Measurements from ENCODE around the gene ZMYM2.

ZMYM2 gene

DNA sequence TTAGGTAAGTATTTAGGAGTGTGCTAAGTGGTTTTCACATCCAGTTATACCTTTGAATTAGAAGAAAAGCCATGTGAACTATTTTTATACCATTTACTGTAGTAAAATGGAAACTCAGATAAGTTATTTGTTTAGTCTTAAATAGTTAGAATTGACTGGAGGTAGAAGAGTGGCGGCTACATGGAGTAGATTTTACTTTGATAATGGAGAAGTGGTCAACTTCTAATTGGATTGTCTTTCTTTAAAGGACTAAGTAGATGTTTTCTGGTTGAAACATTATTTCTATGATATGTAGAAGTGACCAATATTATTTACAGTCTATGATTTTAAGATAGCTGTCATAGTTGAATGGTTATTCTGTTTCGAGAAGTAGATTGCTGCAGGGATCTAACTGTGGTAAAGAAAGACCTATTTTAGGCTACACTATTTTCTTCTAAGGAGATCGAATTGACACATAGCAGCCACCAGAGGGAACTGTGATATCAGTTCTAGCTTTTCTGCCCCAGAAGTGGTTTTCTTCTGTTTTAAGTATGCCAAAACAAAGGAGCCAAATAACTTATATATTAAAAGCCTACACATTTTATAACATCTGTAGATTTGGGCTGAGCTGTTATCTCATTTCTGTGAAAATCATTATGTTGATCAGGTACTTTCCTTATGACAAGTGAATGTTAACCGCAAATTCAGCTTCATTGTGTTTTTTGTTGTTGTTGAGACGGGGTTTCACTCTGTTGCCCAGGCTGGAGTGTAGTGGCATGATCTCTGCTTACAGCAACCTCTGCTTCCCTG lies 26.1 kb downstream of the ZMYM2 start:
- Histone ChIP-seq H3K4me1 (ENCODE audit: control insufficient read depth, insufficient read depth, low read length, unreplicated experiment) (peaks cover 9% of the 10 kb centered on the region), H3K27ac (ENCODE audit: low read depth, low read length) (no peak overlapping the region), H2AFZ (ENCODE audit: low read length, unreplicated experiment) (no peak overlapping the region), H3K36me3 (ENCODE audit: insufficient read depth, low read length) (peaks cover 4% of the 10 kb centered on the region), H3K27me3 (ENCODE audit: insufficient read depth, low read length) (no peaks in the 10 kb centered on the region), H3K4me3 (ENCODE audit: low read depth, low read length) (no peak overlapping the region), H3K79me2 (ENCODE audit: control insufficient read depth, insufficient read depth, low read length, unreplicated experiment) (peaks cover 63% of the 10 kb centered on the region)

DNA sequence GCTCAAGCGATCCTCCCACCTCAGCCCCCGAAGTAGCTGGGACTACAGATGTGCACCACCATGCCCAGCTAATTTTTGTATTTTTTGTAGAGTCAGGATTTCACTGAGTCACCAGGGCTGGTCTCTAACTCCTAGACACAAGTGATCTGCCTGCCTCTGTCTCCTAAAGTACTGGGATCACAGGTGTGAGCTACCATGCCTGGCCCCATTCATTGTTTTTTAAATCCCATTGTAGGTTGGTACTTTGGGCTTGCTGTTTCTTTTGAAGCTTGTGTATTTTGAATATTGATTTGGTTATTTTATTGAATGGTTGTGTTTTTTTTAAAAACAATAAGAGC lies 26.7 kb downstream of the ZMYM2 start:
- H3K4me3 ChIP-seq (ENCODE audit: low read depth, low read length), result no peak overlapping the region
- no peaks in the 10 kb centered on the region for H3K27me3 ChIP-seq (ENCODE audit: insufficient read depth, low read length)
- peaks cover 3% of the 10 kb centered on the region; the same call in 1 of the 2 replicates for H3K36me3 ChIP-seq (ENCODE audit: insufficient read depth, low read length)
- no peak overlapping the region for H3K27ac ChIP-seq (ENCODE audit: low read depth, low read length)
- no peak overlapping the region for H2AFZ ChIP-seq (ENCODE audit: low read length, unreplicated experiment)
- peaks cover 9% of the 10 kb centered on the region for H3K4me1 ChIP-seq (ENCODE audit: control insufficient read depth, insufficient read depth, low read length, unreplicated experiment)
- peaks cover 66% of the 10 kb centered on the region for H3K79me2 ChIP-seq (ENCODE audit: control insufficient read depth, insufficient read depth, low read length, unreplicated experiment)

DNA sequence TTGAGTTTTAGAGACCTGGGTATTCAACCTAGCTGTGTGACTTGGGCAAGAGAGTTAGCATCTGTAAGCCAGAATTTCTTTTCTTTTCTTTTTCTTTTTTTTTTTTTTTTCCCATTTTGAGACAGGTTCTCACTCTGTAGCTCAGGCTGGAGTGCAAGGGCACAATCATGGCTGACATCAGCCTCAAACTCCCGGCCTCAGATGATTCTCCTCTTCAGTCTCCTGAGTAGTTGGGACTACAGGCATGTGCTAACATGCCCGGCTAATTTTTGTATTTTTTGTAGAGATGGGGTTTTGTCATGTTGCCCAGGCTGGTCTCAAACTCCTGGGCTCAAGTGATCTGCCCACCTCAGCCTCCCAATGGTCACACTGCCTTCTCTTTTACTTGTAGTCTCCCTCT lies 33.0 kb downstream of the ZMYM2 start:
- Histone ChIP-seq H3K36me3 (ENCODE audit: insufficient read depth, low read length) (peaks cover 10% of the 10 kb centered on the region; the same call in 1 of the 2 replicates), H3K4me3 (ENCODE audit: low read depth, low read length) (no peak overlapping the region), H3K79me2 (ENCODE audit: control insufficient read depth, insufficient read depth, low read length, unreplicated experiment) (peaks cover 42% of the 10 kb centered on the region), H3K27ac (ENCODE audit: low read depth, low read length) (no peak overlapping the region), H2AFZ (ENCODE audit: low read length, unreplicated experiment) (no peak overlapping the region), H3K4me1 (ENCODE audit: control insufficient read depth, insufficient read depth, low read length, unreplicated experiment) (no peaks in the 10 kb centered on the region), H3K27me3 (ENCODE audit: insufficient read depth, low read length) (no peaks in the 10 kb centered on the region)

DNA sequence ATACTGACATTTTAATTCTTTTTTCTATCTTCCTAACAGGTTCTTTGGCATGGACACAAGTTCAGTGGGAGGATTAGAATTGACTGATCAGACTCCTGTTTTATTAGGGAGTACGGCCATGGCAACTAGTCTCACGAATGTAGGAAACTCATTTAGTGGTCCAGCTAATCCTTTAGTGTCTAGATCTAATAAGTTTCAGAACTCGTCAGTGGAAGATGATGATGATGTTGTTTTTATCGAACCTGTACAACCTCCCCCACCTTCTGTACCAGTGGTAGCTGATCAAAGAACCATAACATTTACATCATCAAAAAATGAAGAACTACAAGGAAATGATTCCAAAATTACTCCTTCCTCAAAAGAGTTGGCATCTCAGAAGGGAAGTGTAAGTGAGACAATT lies 34.5 kb downstream of the ZMYM2 start:
- Histone ChIP-seq H3K27ac (ENCODE audit: low read depth, low read length) (no peak overlapping the region), H2AFZ (ENCODE audit: low read length, unreplicated experiment) (no peak overlapping the region), H3K27me3 (ENCODE audit: insufficient read depth, low read length) (no peaks in the 10 kb centered on the region), H3K79me2 (ENCODE audit: control insufficient read depth, insufficient read depth, low read length, unreplicated experiment) (peaks cover 49% of the 10 kb centered on the region), H3K4me3 (ENCODE audit: low read depth, low read length) (no peak overlapping the region), H3K36me3 (ENCODE audit: insufficient read depth, low read length) (peaks cover 10% of the 10 kb centered on the region; the same call in 1 of the 2 replicates), H3K4me1 (ENCODE audit: control insufficient read depth, insufficient read depth, low read length, unreplicated experiment) (no peaks in the 10 kb centered on the region)

DNA sequence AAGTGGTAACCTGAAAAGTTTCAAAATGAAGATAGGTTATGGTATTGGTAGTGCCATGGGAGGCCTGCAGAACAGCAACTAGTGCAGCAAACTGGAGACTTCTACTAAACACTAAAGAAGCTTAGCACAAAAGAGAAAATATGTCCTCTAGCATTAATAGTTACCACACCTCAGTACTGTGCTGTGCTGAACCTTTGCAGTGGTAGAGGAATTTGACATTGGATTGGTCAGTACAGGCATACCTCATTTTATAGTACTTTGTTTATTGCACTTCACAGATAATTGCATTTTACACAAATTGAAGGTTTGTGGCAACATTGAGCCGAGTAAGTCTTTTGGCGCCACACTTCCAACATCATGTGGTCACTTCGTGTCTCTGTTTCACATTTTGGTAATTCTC lies 40.4 kb downstream of the ZMYM2 start:
- Histone ChIP-seq H3K36me3 (ENCODE audit: insufficient read depth, low read length) (peaks cover 2% of the 10 kb centered on the region; the same call in 1 of the 2 replicates), H3K79me2 (ENCODE audit: control insufficient read depth, insufficient read depth, low read length, unreplicated experiment) (peaks cover 37% of the 10 kb centered on the region), H3K27ac (ENCODE audit: low read depth, low read length) (no peak overlapping the region), H3K4me3 (ENCODE audit: low read depth, low read length) (no peak overlapping the region), H3K27me3 (ENCODE audit: insufficient read depth, low read length) (no peaks in the 10 kb centered on the region), H2AFZ (ENCODE audit: low read length, unreplicated experiment) (no peak overlapping the region), H3K4me1 (ENCODE audit: control insufficient read depth, insufficient read depth, low read length, unreplicated experiment) (no peaks in the 10 kb centered on the region)

DNA sequence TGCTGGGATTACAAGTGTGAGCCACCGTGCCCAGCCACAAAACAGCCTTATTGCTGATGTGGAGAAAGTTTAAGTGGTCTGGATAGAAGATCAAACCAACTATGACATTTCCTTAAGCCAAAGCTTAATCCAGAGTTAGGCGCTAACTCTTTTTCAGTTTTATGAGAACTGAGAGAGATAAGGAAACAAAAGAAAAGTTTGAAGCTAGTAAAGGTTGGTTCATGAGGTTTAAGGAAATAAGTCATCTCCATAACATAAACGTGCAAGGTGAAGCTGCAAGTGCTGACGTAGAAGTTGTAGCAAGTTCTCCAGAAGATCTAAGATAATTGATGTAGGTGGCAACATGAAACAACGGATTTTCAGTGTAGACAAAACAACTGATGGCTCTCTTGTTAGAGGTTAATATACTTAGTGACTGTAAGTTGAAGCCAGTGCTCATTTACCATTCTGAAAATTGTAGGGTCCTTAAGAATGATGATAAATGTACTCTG lies 41.6 kb downstream of the ZMYM2 start:
- peaks cover 11% of the 10 kb centered on the region; the same call in 1 of the 2 replicates for H3K36me3 ChIP-seq (ENCODE audit: insufficient read depth, low read length)
- H3K27me3 ChIP-seq (ENCODE audit: insufficient read depth, low read length), result no peaks in the 10 kb centered on the region
- H3K4me1 ChIP-seq (ENCODE audit: control insufficient read depth, insufficient read depth, low read length, unreplicated experiment), result no peaks in the 10 kb centered on the region
- no peak overlapping the region for H2AFZ ChIP-seq (ENCODE audit: low read length, unreplicated experiment)
- H3K79me2 ChIP-seq (ENCODE audit: control insufficient read depth, insufficient read depth, low read length, unreplicated experiment), result peaks cover 37% of the 10 kb centered on the region
- no peak overlapping the region for H3K4me3 ChIP-seq (ENCODE audit: low read depth, low read length)
- no peak overlapping the region for H3K27ac ChIP-seq (ENCODE audit: low read depth, low read length)

DNA sequence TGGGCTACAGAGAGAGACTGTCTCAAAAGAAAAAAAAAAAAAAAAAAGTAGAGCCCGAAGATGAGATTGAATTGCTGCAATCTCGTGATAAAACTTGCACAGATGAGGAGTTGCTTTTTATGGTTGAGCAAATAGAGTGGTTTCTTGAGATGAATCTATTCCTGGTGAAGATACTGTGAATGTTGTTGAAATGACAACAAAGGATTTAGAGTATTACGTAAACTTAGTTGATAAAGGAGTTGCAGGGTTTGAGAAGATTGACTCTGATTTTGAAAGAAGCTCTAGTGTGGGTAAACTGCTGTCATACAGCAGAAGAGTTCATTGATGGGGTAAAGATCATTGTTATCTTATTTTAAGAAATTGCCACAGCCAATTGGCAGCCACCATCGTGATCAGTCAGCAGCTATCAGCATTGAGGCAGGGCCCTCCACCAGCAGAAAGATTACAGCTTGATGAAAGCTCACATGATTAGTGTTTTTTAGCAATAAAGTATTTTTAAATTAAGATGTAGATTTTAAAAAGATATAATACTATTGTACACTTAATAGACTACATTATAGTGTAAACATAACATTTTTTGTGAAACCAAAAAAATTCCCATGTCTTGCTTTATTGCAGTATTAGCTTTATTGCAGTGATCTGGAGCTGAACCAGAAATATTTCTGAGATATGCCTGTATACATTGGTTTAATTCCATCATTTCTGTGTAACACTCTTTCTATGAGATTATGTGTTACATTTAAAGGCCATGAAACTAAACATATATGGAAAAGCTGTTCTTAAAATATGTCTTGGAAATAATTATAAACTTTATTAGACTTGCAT lies 43.1 kb downstream of the ZMYM2 start:
- Histone ChIP-seq H3K27ac (ENCODE audit: low read depth, low read length) (no peak overlapping the region), H3K79me2 (ENCODE audit: control insufficient read depth, insufficient read depth, low read length, unreplicated experiment) (peaks cover 37% of the 10 kb centered on the region), H3K4me3 (ENCODE audit: low read depth, low read length) (no peak overlapping the region), H2AFZ (ENCODE audit: low read length, unreplicated experiment) (no peak overlapping the region), H3K4me1 (ENCODE audit: control insufficient read depth, insufficient read depth, low read length, unreplicated experiment) (peaks cover 4% of the 10 kb centered on the region), H3K27me3 (ENCODE audit: insufficient read depth, low read length) (no peaks in the 10 kb centered on the region), H3K36me3 (ENCODE audit: insufficient read depth, low read length) (peaks cover 19% of the 10 kb centered on the region)

DNA sequence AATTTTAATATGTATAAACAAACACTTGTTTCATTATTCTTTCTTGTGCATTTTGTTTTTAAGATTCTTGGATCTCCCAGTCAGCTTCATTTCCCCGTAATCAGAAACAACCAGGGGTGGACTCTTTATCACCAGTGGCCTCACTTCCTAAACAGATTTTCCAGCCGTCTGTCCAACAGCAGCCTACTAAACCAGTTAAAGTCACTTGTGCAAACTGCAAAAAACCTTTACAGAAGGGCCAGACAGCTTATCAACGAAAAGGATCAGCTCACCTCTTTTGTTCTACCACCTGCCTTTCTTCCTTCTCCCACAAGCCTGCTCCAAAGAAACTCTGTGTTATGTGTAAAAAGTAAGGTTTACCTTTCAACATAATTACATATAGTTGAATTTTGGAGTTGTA lies 44.3 kb downstream of the ZMYM2 start:
- H3K79me2 ChIP-seq (ENCODE audit: control insufficient read depth, insufficient read depth, low read length, unreplicated experiment), result peaks cover 28% of the 10 kb centered on the region
- peaks cover 25% of the 10 kb centered on the region for H3K36me3 ChIP-seq (ENCODE audit: insufficient read depth, low read length)
- H2AFZ ChIP-seq (ENCODE audit: low read length, unreplicated experiment), result no peak overlapping the region
- no peaks in the 10 kb centered on the region for H3K27me3 ChIP-seq (ENCODE audit: insufficient read depth, low read length)
- H3K4me1 ChIP-seq (ENCODE audit: control insufficient read depth, insufficient read depth, low read length, unreplicated experiment), result peaks cover 4% of the 10 kb centered on the region
- no peak overlapping the region for H3K27ac ChIP-seq (ENCODE audit: low read depth, low read length)
- H3K4me3 ChIP-seq (ENCODE audit: low read depth, low read length), result no peak overlapping the region

DNA sequence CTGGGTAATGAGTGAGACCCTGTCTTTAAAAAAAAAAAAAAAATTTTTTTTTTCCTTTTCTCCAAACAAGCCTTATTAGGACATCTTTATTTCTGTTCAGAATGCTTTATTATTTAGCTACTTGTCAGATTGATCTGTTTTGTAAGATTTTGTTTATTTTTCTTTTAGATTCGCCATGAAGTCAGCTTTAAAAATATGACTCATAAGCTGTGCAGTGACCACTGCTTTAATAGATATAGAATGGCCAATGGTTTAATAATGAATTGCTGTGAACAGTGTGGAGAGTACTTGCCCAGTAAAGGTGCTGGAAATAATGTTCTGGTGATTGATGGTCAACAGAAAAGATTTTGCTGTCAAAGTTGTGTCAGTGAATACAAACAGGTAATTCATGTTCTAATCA lies 47.7 kb downstream of the ZMYM2 start:
- Histone ChIP-seq H3K27me3 (ENCODE audit: insufficient read depth, low read length) (no peaks in the 10 kb centered on the region), H2AFZ (ENCODE audit: low read length, unreplicated experiment) (no peak overlapping the region), H3K4me1 (ENCODE audit: control insufficient read depth, insufficient read depth, low read length, unreplicated experiment) (peaks cover 4% of the 10 kb centered on the region), H3K36me3 (ENCODE audit: insufficient read depth, low read length) (peaks cover 54% of the 10 kb centered on the region), H3K27ac (ENCODE audit: low read depth, low read length) (peak overlapping the region; percentile 55), H3K4me3 (ENCODE audit: low read depth, low read length) (peak overlapping the region; percentile 15; the same call in 1 of the 2 replicates), H3K79me2 (ENCODE audit: control insufficient read depth, insufficient read depth, low read length, unreplicated experiment) (no peaks in the 10 kb centered on the region)

DNA sequence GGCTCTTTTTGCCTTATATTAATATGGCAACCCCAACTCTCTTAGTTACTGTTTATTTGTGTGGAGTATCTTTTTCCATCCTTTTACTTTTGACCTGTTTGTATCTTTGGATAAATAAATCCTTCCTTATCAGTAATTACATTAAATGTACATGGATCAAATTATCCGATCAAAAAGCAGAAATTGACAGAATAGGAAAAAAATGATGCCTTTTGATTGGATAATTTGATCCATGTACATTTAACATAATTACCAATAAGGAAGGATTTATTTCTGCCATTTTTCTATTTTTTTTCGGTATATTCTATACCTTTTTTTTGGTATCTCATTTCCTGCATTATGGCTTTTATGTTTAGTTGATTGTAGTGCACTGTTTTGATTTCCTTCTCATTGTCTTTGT lies 57.2 kb downstream of the ZMYM2 start:
- Histone ChIP-seq H3K27me3 (ENCODE audit: insufficient read depth, low read length) (no peaks in the 10 kb centered on the region), H3K27ac (ENCODE audit: low read depth, low read length) (no peak overlapping the region), H2AFZ (ENCODE audit: low read length, unreplicated experiment) (no peak overlapping the region), H3K4me1 (ENCODE audit: control insufficient read depth, insufficient read depth, low read length, unreplicated experiment) (no peaks in the 10 kb centered on the region), H3K36me3 (ENCODE audit: insufficient read depth, low read length) (peaks cover 59% of the 10 kb centered on the region), H3K4me3 (ENCODE audit: low read depth, low read length) (no peak overlapping the region), H3K79me2 (ENCODE audit: control insufficient read depth, insufficient read depth, low read length, unreplicated experiment) (peaks cover 29% of the 10 kb centered on the region)

All from ACC112 (cell line).